ENCODE measurements around the gene VASN.
A peak's percentile ranks its signal among the peaks of the same experiment; 100 is the strongest.
"Not testable (repeated sequence)": the region's sequence is repeated elsewhere in the genome, so short reads cannot be mapped to it uniquely, and the experiment has no call there.

The VASN gene

DNA sequence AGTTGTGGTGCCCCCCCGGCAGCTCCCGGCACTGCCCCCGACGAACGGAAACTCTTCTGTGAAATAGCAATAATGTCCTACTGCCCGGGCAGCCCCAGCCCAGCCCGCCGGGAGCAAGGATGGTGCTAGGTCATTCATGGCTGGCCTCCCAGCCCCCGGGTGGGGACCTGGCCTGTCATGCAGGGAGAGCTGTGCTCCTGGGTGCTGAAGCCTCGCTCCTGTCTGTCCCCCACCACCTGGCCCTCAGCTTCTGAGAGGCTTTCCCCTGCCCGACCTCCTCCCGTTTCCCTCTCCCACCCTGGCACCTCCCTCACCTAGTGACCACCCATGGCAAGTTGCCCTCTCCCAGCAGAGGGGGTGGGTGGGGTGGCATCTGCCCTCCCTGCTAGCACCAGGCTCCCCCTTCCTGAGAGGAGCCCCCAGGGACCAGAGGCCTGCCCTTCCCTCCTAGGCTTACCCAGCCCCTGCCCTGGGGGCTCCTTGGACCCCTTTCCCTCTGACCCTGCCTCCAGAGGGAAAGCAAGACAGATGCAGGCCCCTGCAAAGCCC, 34.0 kb upstream of the VASN start:
- DNase-seq = no peak

DNA sequence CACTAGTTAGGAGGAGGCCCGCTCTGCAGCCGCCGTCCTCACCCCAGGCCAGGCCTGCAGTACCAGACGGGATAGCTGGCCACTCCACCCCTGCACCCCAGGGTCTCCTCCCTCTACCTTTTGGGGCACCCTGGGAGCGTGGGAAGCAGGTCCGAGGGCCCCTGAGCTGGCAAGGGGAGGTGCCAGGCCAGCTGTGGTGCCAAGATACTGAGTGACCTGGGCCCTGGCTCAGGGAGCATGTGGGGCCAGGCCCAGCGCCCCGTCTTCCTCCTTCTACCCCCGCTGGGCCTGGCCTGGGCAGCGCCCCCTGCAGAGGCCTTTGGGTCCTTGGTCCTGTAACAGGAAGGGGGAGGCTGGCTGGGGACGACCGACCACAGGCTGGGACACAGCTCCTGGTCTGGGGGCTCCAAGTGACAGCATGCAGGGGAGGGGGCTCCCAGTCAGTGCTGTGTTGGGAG, 33.5 kb upstream of the VASN start:
- DNase-seq = no peak

- DNase-seq = no peak
These were observed 32.8 kb upstream of the VASN start for GRCh38 chr16:4338712-4339299.

GRCh38 chr16:4339455-4339854, 32.2 kb upstream of the VASN start:
- no peak for DNase-seq

- no peak for DNase-seq
These were observed 31.7 kb upstream of the VASN start for GRCh38 chr16:4339909-4340308.

DNA sequence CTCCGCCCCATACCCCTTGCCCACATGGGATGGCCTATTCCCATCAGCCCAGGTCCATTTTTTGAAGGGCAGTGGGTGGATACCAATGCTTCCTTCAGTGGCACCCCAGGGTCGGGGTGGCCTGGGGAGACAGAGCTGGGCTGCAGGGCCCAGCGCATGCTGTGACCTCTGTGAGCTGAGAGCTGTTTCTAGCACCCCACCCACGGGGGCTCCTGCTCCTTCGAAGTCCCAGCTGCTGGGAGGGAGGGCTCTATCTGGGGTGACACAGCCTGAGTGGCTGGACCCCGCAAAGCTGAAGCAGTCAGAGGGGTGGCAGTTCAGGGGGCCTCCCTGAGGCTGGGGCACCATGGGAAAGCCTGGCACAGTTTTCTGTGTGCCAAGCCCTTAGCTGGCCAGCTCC, 31.2 kb upstream of the VASN start:
- DNase-seq = no peak

DNA sequence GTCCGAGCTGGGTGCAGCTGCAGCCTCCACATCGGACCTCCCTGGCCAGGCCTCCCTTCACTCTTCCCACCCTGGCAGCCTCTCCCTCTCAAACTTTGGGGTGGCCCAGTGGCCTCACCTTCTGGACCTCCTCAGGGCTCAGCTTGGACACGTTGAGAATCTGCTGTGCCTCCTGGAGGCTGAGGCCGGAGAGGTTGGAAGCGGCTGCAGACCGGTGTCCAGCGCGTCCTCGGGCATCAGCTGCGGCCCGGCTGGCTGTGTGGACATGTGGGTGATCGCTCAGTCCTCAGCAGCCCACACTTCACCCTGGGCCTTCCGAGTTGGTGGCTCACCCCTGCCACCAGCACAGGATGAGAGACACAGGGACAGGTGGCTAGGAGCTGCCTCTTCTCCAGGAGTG, 30.4 kb upstream of the VASN start:
- no peak for DNase-seq

GRCh38 chr16:4342866-4343744, 28.5 kb upstream of the VASN start:
- DNase-seq = no peak

- DNase-seq = not testable (repeated sequence)
These were observed 27.2 kb upstream of the VASN start for GRCh38 chr16:4344300-4344982.

- peak in 1 of 2 experiments; percentile 17 for DNase-seq
These were observed 26.4 kb upstream of the VASN start for GRCh38 chr16:4344983-4345835.

DNA sequence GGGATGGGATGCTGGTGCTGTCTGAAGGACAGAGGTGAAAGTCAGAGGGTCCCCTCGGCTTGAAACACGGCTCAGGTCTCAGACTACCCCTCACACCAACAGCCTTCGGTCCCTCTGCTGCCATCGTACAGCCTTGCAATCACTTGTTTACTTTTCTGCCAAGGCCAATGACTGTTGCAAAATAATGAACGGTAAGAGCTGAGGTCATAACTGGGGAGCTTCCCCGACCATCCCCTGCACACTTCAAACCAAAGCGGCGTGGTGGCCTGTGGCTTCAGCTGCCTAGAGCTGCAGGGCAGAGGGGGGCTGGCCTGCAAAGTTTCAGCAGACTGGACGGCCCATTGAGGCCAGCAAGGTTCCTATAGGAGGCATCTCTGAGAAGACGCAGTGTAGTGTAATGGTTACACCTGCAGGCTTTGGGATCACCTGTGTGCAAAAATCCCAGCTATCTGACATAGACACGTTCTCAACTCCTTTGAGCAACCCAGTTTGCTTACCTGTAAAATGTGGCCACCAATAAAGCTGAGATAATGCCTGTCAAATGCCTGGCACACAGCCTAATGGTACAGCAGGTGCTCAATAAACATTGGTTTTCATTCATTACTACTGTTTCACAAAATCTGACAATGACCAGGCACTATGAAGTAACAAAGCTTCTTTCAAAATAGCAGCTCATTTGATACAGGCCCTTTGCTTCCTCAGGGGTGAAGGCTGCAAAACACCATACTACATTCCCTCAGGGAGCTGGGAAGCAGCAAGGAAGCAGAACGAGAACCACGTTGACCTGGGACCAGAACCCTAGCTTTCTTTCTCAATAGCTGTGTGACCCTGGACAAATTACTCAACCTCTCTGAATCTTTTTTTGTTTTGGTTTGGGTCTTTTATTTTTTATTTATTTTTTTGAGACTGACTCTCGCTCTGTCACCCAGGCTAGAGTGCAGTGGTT, 25.5 kb upstream of the VASN start:
- no peak for DNase-seq

DNA sequence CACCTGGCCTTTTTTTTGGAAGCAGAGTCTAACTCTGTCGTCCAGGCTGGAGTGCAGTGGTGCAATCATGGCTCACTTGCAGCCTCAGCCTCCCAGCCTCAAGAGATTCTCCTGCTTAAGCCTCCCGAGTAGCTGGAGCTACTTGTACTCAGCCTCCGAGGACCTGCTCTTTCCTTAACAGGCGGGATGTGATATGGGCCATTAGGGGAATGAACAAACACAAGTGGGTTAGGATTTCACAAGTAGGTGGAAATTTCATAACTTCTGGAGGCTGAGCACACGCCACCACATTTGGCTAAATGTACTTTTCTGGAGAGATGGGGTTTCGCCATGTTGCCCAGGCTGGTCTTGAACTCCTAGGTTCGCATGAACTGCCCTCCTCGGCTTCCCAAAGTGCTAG, 24.6 kb upstream of the VASN start:
- DNase-seq = no peak

GRCh38 chr16:4347765-4348509, 23.7 kb upstream of the VASN start:
- no peak for DNase-seq

- DNase-seq = no peak
These were observed 22.3 kb upstream of the VASN start for GRCh38 chr16:4349332-4349731.

GRCh38 chr16:4350365-4350786, 21.3 kb upstream of the VASN start:
- no peak for DNase-seq

DNA sequence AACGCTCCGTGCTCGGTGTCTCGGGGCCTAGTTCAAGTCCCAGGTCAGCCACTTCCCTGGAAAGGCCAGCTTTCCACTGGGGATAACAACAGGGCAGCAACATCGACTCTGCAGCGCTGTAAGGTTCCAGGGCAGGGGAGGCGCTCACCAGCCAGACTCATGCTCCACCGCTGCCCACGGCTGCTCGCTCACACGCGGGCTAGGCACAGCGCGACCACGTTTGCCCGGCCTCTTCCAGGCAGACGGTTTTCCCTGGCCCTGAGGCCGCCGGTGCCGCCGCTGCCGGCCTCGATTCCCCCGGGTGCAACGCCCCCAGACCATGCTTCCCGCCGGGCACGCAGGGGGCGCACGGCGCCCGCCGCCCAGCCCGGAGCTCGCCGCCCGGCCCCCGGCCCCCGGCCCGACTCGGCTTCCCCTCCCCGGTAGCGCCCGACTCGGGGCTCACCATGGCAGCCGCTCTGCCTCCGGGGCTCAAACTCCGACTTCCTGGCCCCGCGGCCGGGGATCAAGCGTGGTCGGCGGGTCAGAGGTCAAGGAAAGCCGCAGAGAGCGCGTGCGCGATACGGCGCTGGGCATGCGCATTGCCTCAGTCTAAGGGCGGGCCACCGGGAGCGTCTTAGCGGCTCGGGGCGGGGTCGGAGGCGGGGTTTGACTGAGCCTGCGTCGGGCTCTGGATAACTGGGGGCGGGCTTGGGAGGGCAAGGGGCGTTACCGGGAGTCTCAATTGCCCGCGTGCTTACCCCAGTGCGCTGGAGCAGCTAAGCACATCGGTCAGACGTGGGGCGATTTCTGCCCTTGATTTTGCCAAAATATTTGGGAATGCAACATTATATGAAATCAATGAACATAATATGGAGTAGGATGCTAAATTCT, 20.6 kb upstream of the VASN start, which contains the start of gene PAM16:
Gene PAM16, minus strand, starts transcription at position 535 of the 873 bp plus-strand sequence. Its CDS starts 87 bp downstream, at position 448.
- DNase-seq = peak; percentile 96 to 97

GRCh38 chr16:4351880-4352279, 19.8 kb upstream of the VASN start:
- no peak for DNase-seq

- DNase-seq = no peak
These were observed 18.8 kb upstream of the VASN start for GRCh38 chr16:4352843-4353242.

DNA sequence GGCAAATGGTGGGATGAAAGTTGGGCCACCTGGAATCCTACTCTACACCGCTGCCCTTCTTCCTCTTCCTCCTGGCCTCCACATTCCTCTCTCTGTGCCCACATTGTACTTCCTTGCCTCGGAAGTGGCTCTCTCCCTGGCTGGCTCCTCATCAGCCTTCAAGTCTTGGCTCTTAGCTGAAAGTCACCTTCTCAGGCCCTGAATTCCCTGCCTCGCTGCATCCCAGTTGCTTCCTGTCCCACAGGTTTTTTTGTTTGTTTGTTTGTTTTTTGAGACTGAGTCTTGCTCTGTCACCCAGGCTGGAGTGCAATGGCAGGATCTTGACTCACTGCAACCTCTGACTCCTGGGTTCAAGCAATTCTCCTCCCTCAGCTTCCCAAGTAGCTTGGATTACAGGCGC, 18.0 kb upstream of the VASN start:
- DNase-seq = no peak
